Measurements from ENCODE around the gene LRRC51.
"Not testable (repeated sequence)": the region's sequence is repeated elsewhere in the genome, so short reads cannot be mapped to it uniquely, and the experiment has no call there.

Gene LRRC51

GRCh38 chr11:72135891-72136683, 55.4 kb downstream of the LRRC51 start:
- no peak for DNase-seq
- no peak overlapping the region for H3K4me3 Mint-ChIP-seq
- H3K27me3 Mint-ChIP-seq: peaks cover 13% of the 10 kb centered on the region
- H3K4me1 Mint-ChIP-seq (ENCODE audit: low read depth): peaks cover 14% of the 10 kb centered on the region
- H3K36me3 Mint-ChIP-seq (ENCODE audit: low read depth): no peaks in the 10 kb centered on the region
- no peaks in the 10 kb centered on the region for H3K9me3 Mint-ChIP-seq
- H3K27ac Mint-ChIP-seq: no peak overlapping the region

GRCh38 chr11:72136684-72137262, 56.1 kb downstream of the LRRC51 start:
- Mint-ChIP-seq H3K9me3 (no peaks in the 10 kb centered on the region), H3K36me3 (ENCODE audit: low read depth) (no peaks in the 10 kb centered on the region), H3K27ac (no peak overlapping the region), H3K27me3 (peaks cover 13% of the 10 kb centered on the region), H3K4me1 (ENCODE audit: low read depth) (peaks cover 21% of the 10 kb centered on the region), H3K4me3 (no peak overlapping the region)
- no peak for DNase-seq

GRCh38 chr11:72138821-72139390, 58.3 kb downstream of the LRRC51 start:
- no peak for DNase-seq
- Mint-ChIP-seq H3K4me1 (ENCODE audit: low read depth) (peaks cover 28% of the 10 kb centered on the region), H3K27me3 (peaks cover 8% of the 10 kb centered on the region), H3K4me3 (no peak overlapping the region), H3K27ac (no peak overlapping the region), H3K9me3 (no peaks in the 10 kb centered on the region), H3K36me3 (ENCODE audit: low read depth) (no peaks in the 10 kb centered on the region)

- no peaks in the 10 kb centered on the region for H3K9me3 Mint-ChIP-seq
- no peaks in the 10 kb centered on the region for H3K36me3 Mint-ChIP-seq (ENCODE audit: low read depth)
- H3K4me1 Mint-ChIP-seq (ENCODE audit: low read depth): peaks cover 29% of the 10 kb centered on the region
- DNase-seq: no peak
- no peak overlapping the region for H3K4me3 Mint-ChIP-seq
- H3K27me3 Mint-ChIP-seq: peaks cover 8% of the 10 kb centered on the region
- H3K27ac Mint-ChIP-seq: no peak overlapping the region
Measured at GRCh38 chr11:72139500-72139899, 58.9 kb downstream of the LRRC51 start.

- Mint-ChIP-seq H3K27ac (no peak overlapping the region), H3K4me3 (no peak overlapping the region), H3K4me1 (ENCODE audit: low read depth) (peaks cover 29% of the 10 kb centered on the region), H3K9me3 (no peaks in the 10 kb centered on the region), H3K36me3 (ENCODE audit: low read depth) (no peaks in the 10 kb centered on the region), H3K27me3 (peaks cover 8% of the 10 kb centered on the region)
- no peak for DNase-seq
Measured at GRCh38 chr11:72140661-72141060, 60.0 kb downstream of the LRRC51 start.

DNA sequence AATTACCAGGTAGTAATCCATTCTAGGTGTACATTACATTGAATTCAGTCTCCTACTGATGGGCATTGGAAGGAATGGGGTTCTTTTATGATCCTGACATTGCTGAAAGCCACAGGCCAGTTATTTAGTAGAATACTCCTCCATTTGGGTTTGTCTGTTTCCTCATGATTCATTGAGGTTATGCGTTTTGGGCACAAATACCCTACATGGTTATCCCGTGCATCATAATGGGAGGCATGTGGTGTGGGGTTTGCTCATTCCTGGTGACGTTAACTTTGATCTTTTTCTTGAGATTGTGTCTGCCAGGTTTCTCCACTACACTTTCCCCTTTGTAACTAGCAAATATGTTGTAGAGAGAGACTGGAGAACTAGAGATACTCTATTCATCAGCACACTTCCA, 60.4 kb downstream of the LRRC51 start:
- no peak for DNase-seq
- Mint-ChIP-seq H3K9me3 (no peaks in the 10 kb centered on the region), H3K4me3 (no peak overlapping the region), H3K27me3 (peaks cover 8% of the 10 kb centered on the region), H3K27ac (no peak overlapping the region), H3K4me1 (ENCODE audit: low read depth) (peaks cover 29% of the 10 kb centered on the region), H3K36me3 (ENCODE audit: low read depth) (no peaks in the 10 kb centered on the region)

DNA sequence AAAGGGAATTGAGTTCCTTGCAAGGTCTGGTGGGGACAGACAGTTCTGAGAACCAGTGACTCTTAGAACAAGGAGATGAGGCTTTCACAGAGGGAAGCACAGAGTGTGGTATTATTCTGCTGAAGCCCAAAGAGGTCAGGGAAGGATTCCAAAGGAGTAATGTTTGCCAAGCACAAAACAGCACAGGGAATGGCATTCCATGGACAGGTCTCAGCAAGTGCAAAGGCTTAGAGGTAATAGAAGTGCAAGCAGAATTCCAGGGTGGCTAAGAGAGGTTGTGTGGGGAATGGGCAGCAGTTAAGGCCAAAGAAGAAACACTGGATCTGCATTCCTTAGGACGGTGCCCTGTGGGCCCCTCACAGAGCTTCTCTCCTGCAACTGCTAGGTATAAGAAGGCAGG, 61.4 kb downstream of the LRRC51 start:
- not testable (repeated sequence) for DNase-seq

GRCh38 chr11:72142543-72142942, 61.9 kb downstream of the LRRC51 start:
- H3K9me3 Mint-ChIP-seq; H3K36me3 Mint-ChIP-seq (ENCODE audit: low read depth); H3K27me3 Mint-ChIP-seq; H3K4me3 Mint-ChIP-seq; DNase-seq; H3K27ac Mint-ChIP-seq: not testable (repeated sequence)
- peaks cover 23% of the 10 kb centered on the region for H3K4me1 Mint-ChIP-seq (ENCODE audit: low read depth)

More for the DNA sequence above, 61.4 kb downstream of the LRRC51 start:
- H3K9me3 Mint-ChIP-seq; H3K27me3 Mint-ChIP-seq; H3K4me3 Mint-ChIP-seq; H3K36me3 Mint-ChIP-seq (ENCODE audit: low read depth); H3K27ac Mint-ChIP-seq: not testable (repeated sequence)
- H3K4me1 Mint-ChIP-seq (ENCODE audit: low read depth): peaks cover 23% of the 10 kb centered on the region

DNA sequence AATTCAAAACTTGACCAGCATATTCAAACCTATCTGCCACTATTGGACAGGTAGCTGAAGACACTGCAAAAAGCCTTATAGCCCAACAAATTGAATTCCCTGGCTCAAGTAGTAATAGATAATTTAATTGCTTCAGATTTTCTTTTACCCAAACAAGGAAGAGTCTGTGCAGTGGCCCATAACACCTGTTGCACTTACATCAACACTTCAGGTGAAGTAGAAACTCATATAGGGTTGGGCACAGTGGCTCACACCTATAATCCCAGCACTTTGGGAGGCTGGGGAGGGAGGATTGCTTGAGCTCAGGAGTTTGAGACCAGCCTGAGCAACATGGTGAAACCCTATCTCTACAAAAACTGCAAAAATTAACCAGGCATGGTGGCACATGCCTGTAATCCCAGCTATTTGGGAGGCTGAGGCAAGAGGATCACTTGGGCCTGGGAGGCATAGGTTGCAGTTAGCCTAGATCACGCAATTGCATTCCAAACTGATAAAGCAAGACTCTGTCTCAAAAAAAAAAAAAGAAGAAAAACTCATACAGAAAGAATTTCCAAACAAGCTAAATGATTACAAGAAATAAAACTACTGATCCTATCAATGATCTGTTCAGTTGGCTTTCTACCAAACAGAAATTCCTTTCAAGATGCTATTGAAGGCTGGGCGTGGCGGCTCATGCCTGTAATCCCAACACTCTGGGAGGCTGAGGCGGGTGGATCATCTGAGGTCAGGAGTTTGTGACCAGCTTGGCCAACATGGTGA, 64.3 kb downstream of the LRRC51 start:
- Mint-ChIP-seq H3K4me1 (ENCODE audit: low read depth) (peaks cover 22% of the 10 kb centered on the region), H3K27me3 (peaks cover 5% of the 10 kb centered on the region), H3K9me3 (no peaks in the 10 kb centered on the region), H3K4me3 (no peak overlapping the region), H3K27ac (no peak overlapping the region), H3K36me3 (ENCODE audit: low read depth) (no peaks in the 10 kb centered on the region)
- no peak for DNase-seq

Measured in activated T-cell treated with anti-CD3 and anti-CD28 coated beads, Interleukin-2, amount 50 U/mL, for 24 hours (primary cell).